ENCODE measurements around the gene LDLRAD4.

LDLRAD4 gene

GRCh38 chr18:13223311-13224143, 5.0 kb downstream of the LDLRAD4 start:
- Histone ChIP-seq H3K4me3 (replicated peaks; ENCODE audit: insufficient read depth, low read length) (no peak overlapping the region), H3K27me3 (ENCODE audit: insufficient read depth, poor library complexity, severe bottlenecking) (peaks cover 42% of the 10 kb centered on the region), H3K27ac (replicated peaks) (no peak overlapping the region)
- TF ChIP-seq SPI1 (IDR thresholded peaks at IDR 0.05; ENCODE audit: borderline replicate concordance, low read depth) = no peak
- no peak for TF ChIP-seq REST (IDR thresholded peaks at IDR 0.05; ENCODE audit: insufficient replicate concordance, low read depth)
- no peak for TF ChIP-seq CTCF (IDR thresholded peaks at IDR 0.05; ENCODE audit: insufficient read depth, low read length)
- no peak for TF ChIP-seq GABPA (IDR thresholded peaks at IDR 0.05; ENCODE audit: low read depth)
- TF ChIP-seq POLR2AphosphoS5 (IDR thresholded peaks at IDR 0.05; ENCODE audit: low read depth) = no peak
- DNase-seq (ENCODE audit: low read depth in 1 of 2, low spot score in 1 of 2) = no peak

- TF ChIP-seq CTCF (IDR thresholded peaks at IDR 0.05; ENCODE audit: insufficient read depth, low read length) (no peak), SPI1 (IDR thresholded peaks at IDR 0.05; ENCODE audit: borderline replicate concordance, low read depth) (no peak), REST (IDR thresholded peaks at IDR 0.05; ENCODE audit: insufficient replicate concordance, low read depth) (no peak), POLR2AphosphoS5 (IDR thresholded peaks at IDR 0.05; ENCODE audit: low read depth) (no peak), GABPA (IDR thresholded peaks at IDR 0.05; ENCODE audit: low read depth) (no peak)
- peaks cover 25% of the 10 kb centered on the region for H3K27me3 ChIP-seq (ENCODE audit: insufficient read depth, poor library complexity, severe bottlenecking)
- no peak overlapping the region for H3K27ac ChIP-seq (replicated peaks)
- H3K4me3 ChIP-seq (replicated peaks; ENCODE audit: insufficient read depth, low read length) = no peak overlapping the region
- no peak for DNase-seq (ENCODE audit: low read depth in 1 of 2, low spot score in 1 of 2)
Observed at GRCh38 chr18:13225261-13225660, 6.7 kb downstream of the LDLRAD4 start.

- Histone ChIP-seq H3K27me3 (ENCODE audit: insufficient read depth, poor library complexity, severe bottlenecking) (peaks cover 11% of the 10 kb centered on the region), H3K27ac (replicated peaks) (no peak overlapping the region)
Observed at GRCh38 chr18:13226533-13227144, 8.1 kb downstream of the LDLRAD4 start.

More at GRCh38 chr18:13226533-13227144, 8.1 kb downstream of the LDLRAD4 start:
- peak; percentile 54 for TF ChIP-seq REST (IDR thresholded peaks at IDR 0.05; ENCODE audit: insufficient replicate concordance, low read depth)
- no peak for TF ChIP-seq CTCF (IDR thresholded peaks at IDR 0.05; ENCODE audit: insufficient read depth, low read length)
- H3K4me3 ChIP-seq (replicated peaks; ENCODE audit: insufficient read depth, low read length) = no peak overlapping the region
- DNase-seq (ENCODE audit: low read depth in 1 of 2, low spot score in 1 of 2) = no peak

Data from HL-60 (cell line).